Activated T-cell treated with anti-CD3 and anti-CD28 coated beads, Interleukin-2, amount 50 U/mL, for 72 hours (primary cell): ENCODE data around the gene POLE3. TPM values are rescaled to one million over a fixed set of nuclear protein-coding genes. Genes with fewer than 3 reads are reported as not detected.
A peak's percentile ranks its signal among the peaks of the same experiment; 100 is the strongest.
"Not testable (repeated sequence)": the region's sequence is repeated elsewhere in the genome, so short reads cannot be mapped to it uniquely, and the experiment has no call there.

ENCODE experiments used
- ATAC-seq, 2 donors: fragments of 150-1000 bp; cut with Tn5 transposase; replicated peaks in 1 of 2; 2 replicates each; pipeline ENCODE4 v1.10.0; 2021; ENCODE audit warnings: moderate library complexity in 2 of 2, mild to moderate bottlenecking in 1 of 2
- DNase-seq, 2 donors: peaks; one replicate each; pipeline ENCODE4 v3.0.0; 2021 to 2022; ENCODE audit warnings: mixed read lengths in 1 of 2
- H3K27ac Mint-ChIP-seq: one replicate; pipeline ENCODE4 v1.8.0; 2022; ENCODE audit warnings: mild to moderate bottlenecking, moderate library complexity, mixed read lengths
- H3K27me3 Mint-ChIP-seq: one replicate; pipeline ENCODE4 v1.8.0; 2022; ENCODE audit warnings: low read depth, mixed read lengths
- H3K36me3 Mint-ChIP-seq, 2 donors: one replicate each; pipeline ENCODE4 v1.8.0; 2022; ENCODE audit warnings: mixed read lengths in 2 of 2, mild to moderate bottlenecking in 1 of 2; ENCODE audit not compliant: insufficient read depth in 2 of 2
- H3K4me1 Mint-ChIP-seq: one replicate; pipeline ENCODE4 v1.8.0; 2022; ENCODE audit warnings: low read depth, mixed read lengths
- H3K4me3 Mint-ChIP-seq, 2 donors: one replicate each; pipeline ENCODE4 v1.8.0; 2022; ENCODE audit warnings: mild to moderate bottlenecking in 2 of 2, mixed read lengths in 2 of 2, moderate library complexity in 2 of 2
- H3K9me3 Mint-ChIP-seq, 2 donors: one replicate each; pipeline ENCODE4 v1.8.0; 2022; ENCODE audit warnings: mixed read lengths in 2 of 2
- total RNA-seq, 2 donors: library from RNA; stranded (reverse); gene quantifications; one replicate each; pipeline ENCODE4 v1.2.3, GENCODE V29; 2022

POLE3 gene
- 10 to 100 TPM; 48.2 to 54.6 TPM for total RNA-seq

GRCh38 chr9:113410207-113410864, at the start of gene POLE3, which contains the start of gene C9orf43:
TSS of gene POLE3 (minus strand) at chr9:113410675. CDS start at chr9:113410293, 382 bp downstream.
TSS of gene C9orf43 (plus strand) at chr9:113410747. CDS start at chr9:113413494, 2,747 bp downstream.
- H3K27me3 Mint-ChIP-seq, result no peaks in the 10 kb centered on the region
- DNase-seq (peak; percentile 96 to 97), ATAC-seq (peak; percentile 95 to 96)
- H3K4me3 Mint-ChIP-seq, result peak within 1 kb of the TSS; percentile 94 to 99
- H3K36me3 Mint-ChIP-seq, result peaks cover 12 to 17% of the 10 kb centered on the region in 2 donors
- peaks cover 31% of the 10 kb centered on the region for H3K4me1 Mint-ChIP-seq
- H3K9me3 Mint-ChIP-seq, result no peaks in the 10 kb centered on the region
- H3K27ac Mint-ChIP-seq, result peak within 1 kb of the TSS; percentile 96

- Mint-ChIP-seq H3K27ac (no peak overlapping the region), H3K27me3 (no peaks in the 10 kb centered on the region)
- no peak for ATAC-seq
Measured at GRCh38 chr9:113456235-113456634, 45.8 kb upstream of the POLE3 start.

GRCh38 chr9:113454914-113455761, 44.7 kb upstream of the POLE3 start:
- Mint-ChIP-seq H3K9me3 (no peaks in the 10 kb centered on the region), H3K27me3 (no peaks in the 10 kb centered on the region), H3K4me1 (no peaks in the 10 kb centered on the region), H3K27ac (peak overlapping the region; percentile 36), H3K36me3 (no peaks in the 10 kb centered on the region), H3K4me3 (no peak overlapping the region)
- peak in 1 of 2 donors; percentile 12 for DNase-seq
- ATAC-seq, result peak; percentile 40 to 43

More at GRCh38 chr9:113456235-113456634, 45.8 kb upstream of the POLE3 start:
- no peaks in the 10 kb centered on the region for H3K9me3 Mint-ChIP-seq
- no peak overlapping the region for H3K4me3 Mint-ChIP-seq
- no peaks in the 10 kb centered on the region for H3K36me3 Mint-ChIP-seq
- H3K4me1 Mint-ChIP-seq, result no peaks in the 10 kb centered on the region
- no peak for DNase-seq

GRCh38 chr9:113452113-113452605, 41.7 kb upstream of the POLE3 start:
- DNase-seq (no peak), ATAC-seq (no peak)
- H3K4me1 Mint-ChIP-seq, result no peaks in the 10 kb centered on the region
- no peak overlapping the region for H3K4me3 Mint-ChIP-seq
- no peaks in the 10 kb centered on the region for H3K27me3 Mint-ChIP-seq
- no peak overlapping the region for H3K27ac Mint-ChIP-seq
- no peaks in the 10 kb centered on the region for H3K9me3 Mint-ChIP-seq
- H3K36me3 Mint-ChIP-seq, result no peaks in the 10 kb centered on the region

- no peaks in the 10 kb centered on the region for H3K4me1 Mint-ChIP-seq
- ATAC-seq (no peak), DNase-seq (no peak)
- no peaks in the 10 kb centered on the region for H3K36me3 Mint-ChIP-seq
- no peak overlapping the region for H3K27ac Mint-ChIP-seq
- H3K27me3 Mint-ChIP-seq, result no peaks in the 10 kb centered on the region
- no peak overlapping the region for H3K4me3 Mint-ChIP-seq
- no peaks in the 10 kb centered on the region for H3K9me3 Mint-ChIP-seq
Measured at GRCh38 chr9:113449376-113449775, 38.9 kb upstream of the POLE3 start.

- Mint-ChIP-seq H3K27me3 (no peaks in the 10 kb centered on the region), H3K9me3 (no peaks in the 10 kb centered on the region), H3K4me3 (no peak overlapping the region), H3K36me3 (no peaks in the 10 kb centered on the region), H3K27ac (no peak overlapping the region), H3K4me1 (no peaks in the 10 kb centered on the region)
- no peak for DNase-seq
- peak in 1 of 2 donors; percentile 22 for ATAC-seq
Measured at GRCh38 chr9:113446323-113446740, 35.9 kb upstream of the POLE3 start.

GRCh38 chr9:113444736-113445135, 34.3 kb upstream of the POLE3 start:
- Mint-ChIP-seq H3K4me3 (no peak overlapping the region), H3K27ac (no peak overlapping the region), H3K27me3 (no peaks in the 10 kb centered on the region), H3K4me1 (no peaks in the 10 kb centered on the region), H3K9me3 (no peaks in the 10 kb centered on the region), H3K36me3 (no peaks in the 10 kb centered on the region)
- DNase-seq (no peak), ATAC-seq (no peak)

- not testable (repeated sequence) for H3K4me3 Mint-ChIP-seq
Measured at GRCh38 chr9:113437716-113438115, 27.2 kb upstream of the POLE3 start.

GRCh38 chr9:113436728-113437515, 26.4 kb upstream of the POLE3 start:
- Mint-ChIP-seq H3K36me3 (no peaks in the 10 kb centered on the region), H3K4me3 (no peak overlapping the region), H3K27ac (no peak overlapping the region), H3K27me3 (no peaks in the 10 kb centered on the region), H3K4me1 (no peaks in the 10 kb centered on the region), H3K9me3 (no peaks in the 10 kb centered on the region)
- DNase-seq, result no peak
- ATAC-seq, result no peak

More at GRCh38 chr9:113437716-113438115, 27.2 kb upstream of the POLE3 start:
- H3K36me3 Mint-ChIP-seq, H3K9me3 Mint-ChIP-seq, ATAC-seq, H3K27ac Mint-ChIP-seq, H3K4me1 Mint-ChIP-seq, DNase-seq, H3K27me3 Mint-ChIP-seq: not testable (repeated sequence)

GRCh38 chr9:113431191-113431590, 20.7 kb upstream of the POLE3 start:
- no peaks in the 10 kb centered on the region for H3K36me3 Mint-ChIP-seq
- H3K27me3 Mint-ChIP-seq, result peaks cover 7% of the 10 kb centered on the region
- no peak for DNase-seq
- H3K9me3 Mint-ChIP-seq, result no peaks in the 10 kb centered on the region
- H3K4me1 Mint-ChIP-seq, result peaks cover 5% of the 10 kb centered on the region
- H3K4me3 Mint-ChIP-seq, result no peak overlapping the region
- no peak overlapping the region for H3K27ac Mint-ChIP-seq
- ATAC-seq, result no peak

- Mint-ChIP-seq H3K36me3 (no peaks in the 10 kb centered on the region), H3K4me3 (no peak overlapping the region), H3K4me1 (peaks cover 5% of the 10 kb centered on the region), H3K27ac (no peak overlapping the region), H3K27me3 (peaks cover 7% of the 10 kb centered on the region), H3K9me3 (no peaks in the 10 kb centered on the region)
- no peak for ATAC-seq
- no peak for DNase-seq
Measured at GRCh38 chr9:113428062-113428615, 17.7 kb upstream of the POLE3 start.

GRCh38 chr9:113427629-113428028, 17.2 kb upstream of the POLE3 start:
- ATAC-seq, result no peak

More at GRCh38 chr9:113427629-113428028, 17.2 kb upstream of the POLE3 start:
- H3K27ac Mint-ChIP-seq, result peak overlapping the region; percentile 16
- DNase-seq, result no peak
- H3K36me3 Mint-ChIP-seq, result no peaks in the 10 kb centered on the region
- H3K27me3 Mint-ChIP-seq, result peaks cover 7% of the 10 kb centered on the region
- H3K4me1 Mint-ChIP-seq, result peaks cover 5% of the 10 kb centered on the region
- H3K4me3 Mint-ChIP-seq, result no peak overlapping the region
- H3K9me3 Mint-ChIP-seq, result no peaks in the 10 kb centered on the region
